Transverse colon (tissue), 4 donors: ENCODE data around the gene SLC25A25. TPM values are rescaled to one million over a fixed set of nuclear protein-coding genes. Genes with fewer than 3 reads are reported as not detected.
"Not testable (repeated sequence)": the region's sequence is repeated elsewhere in the genome, so short reads cannot be mapped to it uniquely, and the experiment has no call there.

Source experiments
- DNase-seq: peaks from one replicate; pipeline ENCODE4 v3.0.0-alpha.2; 2019
- H3K27ac ChIP-seq, 4 donors: fragments of 200-600 bp; sonication (generic); 2 replicates each; pipeline ENCODE4 v1.5.1; 2016 to 2018; ENCODE audit warnings: inconsistent platforms in 4 of 4
- H3K27me3 ChIP-seq: fragments of 200-600 bp; sonication (generic); 2 replicates; pipeline ENCODE4 v1.5.1; 2017; ENCODE audit warnings: inconsistent platforms
- H3K36me3 ChIP-seq, 4 donors: fragments of 200-600 bp; sonication (generic); 2 replicates each; pipeline ENCODE4 v1.5.1; 2017 to 2019; ENCODE audit warnings: inconsistent platforms in 4 of 4
- H3K4me1 ChIP-seq, 4 donors: fragments of 200-600 bp; sonication (generic); 2 replicates each; pipeline ENCODE4 v1.5.1; 2017 to 2020; ENCODE audit warnings: inconsistent platforms in 4 of 4
- H3K4me3 ChIP-seq, 4 donors: fragments of 200-600 bp; sonication (generic); 1 replicate in 1 of 4; 2 replicates in 3 of 4; pipeline versions ENCODE4 v1.5.1 to v1.6.1; 2017 to 2019; ENCODE audit warnings: inconsistent platforms in 4 of 4
- H3K9me3 ChIP-seq, 2 donors: fragments of 200-600 bp; sonication (generic); 2 replicates each; pipeline ENCODE4 v1.5.1; 2017 to 2019; ENCODE audit warnings: inconsistent platforms in 2 of 2
- CTCF ChIP-seq, 5 experiments: fragments of 200-600 bp in 3 of 5; fragments of 450-650 bp in 2 of 5; sonication (generic) in 3 of 5; IDR thresholded peaks; 1 replicate in 2 of 5; 2 replicates in 3 of 5; pipeline ENCODE4 v1.5.1; 2016 to 2017; ENCODE audit warnings: antibody characterized with exemption in 5 of 5, inconsistent platforms in 3 of 5, mild to moderate bottlenecking in 2 of 5, moderate library complexity in 1 of 5
- EP300 ChIP-seq: sonication (generic); formaldehyde crosslinking; IDR thresholded peaks from one replicate; pipeline ENCODE4 v1.6.1; 2017; ENCODE audit warnings: antibody characterized with exemption, low read depth
- POLR2A ChIP-seq: fragments of 450-650 bp; IDR thresholded peaks from one replicate; pipeline ENCODE4 v1.6.1; 2016; ENCODE audit warnings: antibody characterized with exemption, mild to moderate bottlenecking, moderate library complexity
- POLR2AphosphoS5 ChIP-seq, 3 donors: sonication (generic); formaldehyde crosslinking; IDR thresholded peaks; one replicate each; pipeline ENCODE4 v1.6.1; 2016; ENCODE audit warnings: antibody characterized with exemption in 3 of 3
- WGBS, 2 donors: methylation state at CpG; one replicate each; pipeline ENCODE4 v1.1.5; 2018; ENCODE audit warnings: low coverage in 1 of 2; 5-methylcytosine and 5-hydroxymethylcytosine counted together
- in situ Hi-C, 4 donors: fragments of 200-750 bp; cut with MboI; loops; one replicate each; pipeline versions ENCODE4 v1.15.0 to v1.15.1; 2017; ENCODE audit warnings: low sequenced_read_pairs in 3 of 4, low pct_ligation_motif_present in 1 of 4, low pct_unique_long_range_greater_than_20kb in 1 of 4
- intact Hi-C: fragments of 100-400 bp; cut with DNase I; formaldehyde crosslinking; loops from one replicate; pipeline ENCODE4 v1.15.1; 2023; ENCODE audit warnings: low total_unique reads
- total RNA-seq, 4 donors: library from RNA; depleted of rRNA; stranded (reverse); fragments of >200 nt; gene quantifications; one replicate each; pipeline ENCODE4 v1.1.0, GENCODE V29; 2016

Gene SLC25A25
- total RNA-seq, 4 donors from 2014 or later, result 25.5 to 35.5 (median 32.5) TPM

- in situ Hi-C loops (loop anchor here in 1 of 4 donors (25.0 kb wide), 1 partner anchor 92 kb away; no protein-coding TSS in a partner anchor), intact Hi-C loops (no loop called here)
- 60 to 64% methylated on average over 4 to 29 of the region's 29 CpGs for WGBS, 2 donors
- Histone ChIP-seq H3K4me1 (peaks cover 14 to 40% (median 29%) of the 10 kb centered on the region in 4 donors), H3K9me3 (no peaks in the 10 kb centered on the region), H3K36me3 (peaks cover 0 to 7% (median 2%) of the 10 kb centered on the region in 4 donors), H3K27me3 (no peaks in the 10 kb centered on the region), H3K27ac (peak overlapping the region; percentile 94 to 98 (median 96)), H3K4me3 (peak overlapping the region; percentile 84 to 96 (median 94))
- TF ChIP-seq POLR2AphosphoS5 (IDR thresholded peaks at IDR 0.05), result no peak
- no peak for TF ChIP-seq EP300
- TF ChIP-seq CTCF (IDR thresholded peaks at IDR 0.05), result no peak
- TF ChIP-seq POLR2A, result no peak
- DNase-seq, result no peak
Measured at GRCh38 chr9:128128836-128129590, 61.0 kb downstream of the SLC25A25 start.

GRCh38 chr9:128129976-128130590 is 62.1 kb downstream of the SLC25A25 start:
- 24 to 74% methylated on average over 3 to 12 of the region's 12 CpGs for WGBS, 2 donors
- H3K27ac ChIP-seq, H3K4me3 ChIP-seq, H3K27me3 ChIP-seq, H3K9me3 ChIP-seq, intact Hi-C loops, H3K36me3 ChIP-seq: not testable (repeated sequence)
- in situ Hi-C loops, result loop anchor here in 1 of 4 donors (25.0 kb wide), 1 partner anchor 93 kb away; no protein-coding TSS in a partner anchor
- peak; percentile 80 for DNase-seq
- peak; percentile 16 to 52 (median 49) for TF ChIP-seq CTCF (IDR thresholded peaks at IDR 0.05)
- H3K4me1 ChIP-seq, result peaks cover 14 to 34% (median 27%) of the 10 kb centered on the region in 4 donors

- DNase-seq, H3K9me3 ChIP-seq, H3K4me3 ChIP-seq, H3K27me3 ChIP-seq, intact Hi-C loops, H3K36me3 ChIP-seq, H3K27ac ChIP-seq: not testable (repeated sequence)
- H3K4me1 ChIP-seq, result peaks cover 14 to 29% (median 21%) of the 10 kb centered on the region in 4 donors
- in situ Hi-C loops, result loop anchor here in 1 of 4 donors (25.0 kb wide), 1 partner anchor 93 kb away; no protein-coding TSS in a partner anchor
- 50 to 64% methylated on average over 2 to 7 of the region's 7 CpGs for WGBS, 2 donors
Measured at GRCh38 chr9:128130651-128131050, 62.6 kb downstream of the SLC25A25 start.

GRCh38 chr9:128131346-128131745 is 63.3 kb downstream of the SLC25A25 start:
- peaks cover 11 to 22% (median 14%) of the 10 kb centered on the region in 4 donors for H3K4me1 ChIP-seq
- in situ Hi-C loops, result loop anchor here in 1 of 4 donors (25.0 kb wide), 1 partner anchor 94 kb away; no protein-coding TSS in a partner anchor
- peak overlapping the region in 1 of 4 donors; percentile 1 for H3K27ac ChIP-seq
- H3K36me3 ChIP-seq, H3K9me3 ChIP-seq, DNase-seq, intact Hi-C loops, H3K27me3 ChIP-seq, H3K4me3 ChIP-seq: not testable (repeated sequence)
- 82% methylated on average over 8 of the region's 8 CpGs; no CpG with 5 or more reads in 1 of the 2 donors for WGBS, 2 donors

- H3K4me3 ChIP-seq, DNase-seq: not testable (repeated sequence)
- WGBS, 2 donors, result 20% methylated on average over 8 of the region's 8 CpGs; no CpG with 5 or more reads in 1 of the 2 donors
Measured at GRCh38 chr9:128132139-128132538, 64.1 kb downstream of the SLC25A25 start.

GRCh38 chr9:128135561-128135960 is 67.5 kb downstream of the SLC25A25 start:
- H3K4me3 ChIP-seq, H3K36me3 ChIP-seq, H3K27me3 ChIP-seq, intact Hi-C loops, H3K9me3 ChIP-seq, DNase-seq, H3K27ac ChIP-seq, H3K4me1 ChIP-seq: not testable (repeated sequence)
- WGBS, 2 donors, result 77% methylated on average over 8 of the region's 8 CpGs; no CpG with 5 or more reads in 1 of the 2 donors
- in situ Hi-C loops, result loop anchor here in 1 of 4 donors (25.0 kb wide), 1 partner anchor 98 kb away; no protein-coding TSS in a partner anchor

More at GRCh38 chr9:128132139-128132538, 64.1 kb downstream of the SLC25A25 start:
- intact Hi-C loops, H3K9me3 ChIP-seq, H3K27me3 ChIP-seq, H3K36me3 ChIP-seq: not testable (repeated sequence)
- Histone ChIP-seq H3K27ac (peak overlapping the region in 3 of 4 donors; percentile 1 to 21 (median 6)), H3K4me1 (peaks cover 7 to 16% (median 9%) of the 10 kb centered on the region in 4 donors)
- in situ Hi-C loops, result loop anchor here in 1 of 4 donors (25.0 kb wide), 1 partner anchor 95 kb away; no protein-coding TSS in a partner anchor
